Parathyroid adenoma (tissue), 2 donors: Measurements from ENCODE around the gene TEFM.

Source experiments
- H2AFZ ChIP-seq: fragments of 300-600 bp; sonication (generic); one replicate; pipeline ENCODE4 v1.7.0; 2017; ENCODE audit warnings: antibody characterized with exemption, mild to moderate bottlenecking
- H3K27ac ChIP-seq: fragments of 300-600 bp; sonication (generic); one replicate; pipeline ENCODE4 v1.7.0; 2017
- H3K27me3 ChIP-seq: fragments of 300-600 bp; sonication (generic); one replicate; pipeline ENCODE4 v1.7.0; 2017; ENCODE audit warnings: low read length; ENCODE audit not compliant: control insufficient read depth, insufficient read depth
- H3K36me3 ChIP-seq: fragments of 300-600 bp; sonication (generic); one replicate; pipeline ENCODE4 v1.7.0; 2017; ENCODE audit warnings: low read length; ENCODE audit not compliant: control insufficient read depth, insufficient read depth
- H3K4me1 ChIP-seq: fragments of 300-600 bp; sonication (generic); one replicate; pipeline ENCODE4 v1.7.0; 2017; ENCODE audit warnings: control low read depth
- H3K4me2 ChIP-seq: fragments of 300-600 bp; sonication (generic); one replicate; pipeline ENCODE4 v1.7.0; 2017; ENCODE audit warnings: low read length
- H3K4me3 ChIP-seq: fragments of 300-600 bp; sonication (generic); one replicate; pipeline ENCODE4 v1.7.0; 2017; ENCODE audit warnings: low read depth, low read length
- H3K79me2 ChIP-seq: fragments of 300-600 bp; sonication (generic); one replicate; pipeline ENCODE4 v1.7.0; 2017; ENCODE audit warnings: control low read depth
- H3K9ac ChIP-seq: fragments of 300-600 bp; sonication (generic); one replicate; pipeline ENCODE4 v1.7.0; 2017; ENCODE audit warnings: mild to moderate bottlenecking
- H3K9me3 ChIP-seq: fragments of 300-600 bp; sonication (generic); one replicate; pipeline ENCODE4 v1.7.0; 2017; ENCODE audit warnings: low read length; ENCODE audit not compliant: control insufficient read depth
- TF ChIP-seq, protein P1 (sequence below): fragments of 300-600 bp; sonication (generic); IDR thresholded peaks from one replicate; pipeline ENCODE4 v1.7.0; 2017; ENCODE audit warnings: antibody characterized with exemption, mild to moderate bottlenecking
- donor health status: primary hyperparathyroidism.

The TEFM gene

DNA sequence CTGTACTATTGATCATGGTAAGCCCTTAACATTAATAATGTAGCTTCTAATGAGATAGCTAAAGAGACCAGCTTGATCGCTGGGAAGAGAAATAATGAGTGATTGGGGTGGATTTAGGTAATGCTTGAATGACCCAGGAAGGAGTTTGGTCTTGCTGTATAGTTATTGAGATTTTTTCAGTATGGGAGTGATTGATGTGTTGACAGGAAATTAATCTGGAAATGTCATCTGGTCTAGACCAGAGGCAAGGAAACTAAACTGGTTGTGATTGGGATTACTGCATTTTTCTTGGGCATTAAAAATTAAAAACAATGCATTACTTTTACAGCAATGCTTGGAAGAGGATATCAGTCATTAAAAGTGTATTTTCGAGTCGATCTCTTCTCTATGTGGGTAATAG lies 11.8 kb downstream of the TEFM start:
- H3K4me1 ChIP-seq = no peaks in the 10 kb centered on the region
- H3K4me3 ChIP-seq = no peak overlapping the region
- H3K27ac ChIP-seq = no peak overlapping the region
- H3K4me2 ChIP-seq = no peak overlapping the region
- no peak overlapping the region for H3K9ac ChIP-seq
- H2AFZ ChIP-seq = no peak overlapping the region
- TF ChIP-seq, protein P1, sequence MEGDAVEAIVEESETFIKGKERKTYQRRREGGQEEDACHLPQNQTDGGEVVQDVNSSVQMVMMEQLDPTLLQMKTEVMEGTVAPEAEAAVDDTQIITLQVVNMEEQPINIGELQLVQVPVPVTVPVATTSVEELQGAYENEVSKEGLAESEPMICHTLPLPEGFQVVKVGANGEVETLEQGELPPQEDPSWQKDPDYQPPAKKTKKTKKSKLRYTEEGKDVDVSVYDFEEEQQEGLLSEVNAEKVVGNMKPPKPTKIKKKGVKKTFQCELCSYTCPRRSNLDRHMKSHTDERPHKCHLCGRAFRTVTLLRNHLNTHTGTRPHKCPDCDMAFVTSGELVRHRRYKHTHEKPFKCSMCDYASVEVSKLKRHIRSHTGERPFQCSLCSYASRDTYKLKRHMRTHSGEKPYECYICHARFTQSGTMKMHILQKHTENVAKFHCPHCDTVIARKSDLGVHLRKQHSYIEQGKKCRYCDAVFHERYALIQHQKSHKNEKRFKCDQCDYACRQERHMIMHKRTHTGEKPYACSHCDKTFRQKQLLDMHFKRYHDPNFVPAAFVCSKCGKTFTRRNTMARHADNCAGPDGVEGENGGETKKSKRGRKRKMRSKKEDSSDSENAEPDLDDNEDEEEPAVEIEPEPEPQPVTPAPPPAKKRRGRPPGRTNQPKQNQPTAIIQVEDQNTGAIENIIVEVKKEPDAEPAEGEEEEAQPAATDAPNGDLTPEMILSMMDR = no peak
- no peaks in the 10 kb centered on the region for H3K9me3 ChIP-seq
- H3K36me3 ChIP-seq = no peaks in the 10 kb centered on the region
- H3K79me2 ChIP-seq = no peaks in the 10 kb centered on the region
- H3K27me3 ChIP-seq = no peaks in the 10 kb centered on the region

DNA sequence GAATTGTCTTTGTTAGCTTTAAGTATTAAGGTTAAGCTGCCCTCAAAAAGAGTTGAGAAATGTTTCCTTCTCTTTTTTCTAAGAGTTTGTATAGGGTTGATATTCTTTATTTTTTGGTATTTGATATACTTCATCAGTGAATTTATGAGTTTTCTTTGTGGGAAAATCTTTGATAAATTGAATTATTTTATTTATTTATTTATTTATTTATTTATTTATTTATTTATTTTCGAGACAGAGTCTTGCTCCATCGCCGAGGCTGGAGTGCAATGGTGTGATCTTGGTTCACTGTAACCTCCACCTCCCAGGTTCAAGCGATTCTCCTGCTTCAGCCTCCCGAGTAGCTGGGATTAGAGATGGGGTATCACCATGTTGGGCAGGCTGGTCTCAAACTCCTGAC lies 19.9 kb downstream of the TEFM start:
- Histone ChIP-seq H3K4me2 (no peak overlapping the region), H2AFZ (no peak overlapping the region), H3K79me2 (peaks cover 2% of the 10 kb centered on the region), H3K27ac (no peak overlapping the region), H3K27me3 (no peaks in the 10 kb centered on the region), H3K4me3 (no peak overlapping the region), H3K9me3 (no peaks in the 10 kb centered on the region), H3K4me1 (no peaks in the 10 kb centered on the region), H3K9ac (no peak overlapping the region), H3K36me3 (no peaks in the 10 kb centered on the region)
- TF ChIP-seq, protein P1 = no peak

DNA sequence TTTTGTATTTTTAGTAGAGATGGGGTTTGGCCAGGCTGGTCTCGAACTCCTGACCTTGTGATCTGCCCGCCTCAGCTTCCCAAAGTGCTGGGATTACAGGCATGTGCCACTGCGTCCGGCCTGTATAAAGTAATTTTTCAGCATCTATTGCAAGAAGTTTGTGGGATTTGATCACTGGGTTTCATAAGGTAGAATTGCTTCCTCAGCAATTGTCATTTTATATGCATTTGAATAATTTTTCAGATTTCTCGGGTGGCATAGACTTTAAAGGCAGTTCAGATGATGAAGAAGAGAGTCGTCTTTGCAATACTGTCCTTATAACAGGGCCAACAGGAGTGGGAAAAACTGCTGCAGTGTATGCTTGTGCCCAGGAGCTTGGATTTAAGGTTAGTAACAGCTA lies 37.0 kb downstream of the TEFM start:
- H3K36me3 ChIP-seq = no peaks in the 10 kb centered on the region
- H3K4me2 ChIP-seq = no peak overlapping the region
- H3K4me3 ChIP-seq = no peak overlapping the region
- H3K27me3 ChIP-seq = no peaks in the 10 kb centered on the region
- no peak overlapping the region for H3K27ac ChIP-seq
- H3K4me1 ChIP-seq = no peaks in the 10 kb centered on the region
- TF ChIP-seq, protein P1 = no peak
- no peak overlapping the region for H3K9ac ChIP-seq
- H2AFZ ChIP-seq = no peak overlapping the region
- H3K9me3 ChIP-seq = no peaks in the 10 kb centered on the region
- H3K79me2 ChIP-seq = no peaks in the 10 kb centered on the region

DNA sequence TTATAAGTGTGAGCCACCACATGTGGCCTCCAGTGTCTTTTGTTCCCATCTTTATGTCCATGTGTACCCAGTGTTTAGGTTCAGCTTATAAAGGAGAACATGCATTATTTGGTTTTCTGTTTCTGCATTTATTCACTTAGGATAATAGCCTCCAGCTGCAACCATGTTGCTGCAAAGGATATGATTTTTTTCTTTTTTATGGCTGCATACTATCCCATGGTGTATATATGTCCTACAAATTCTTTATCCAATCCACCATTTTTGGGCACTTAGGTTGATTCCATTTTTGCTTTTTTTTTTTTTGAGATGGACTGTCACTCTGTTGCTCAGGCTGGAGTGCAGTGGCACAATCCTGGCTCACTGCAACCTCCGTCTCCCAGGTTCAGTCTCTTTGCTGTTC lies 41.4 kb downstream of the TEFM start:
- no peaks in the 10 kb centered on the region for H3K36me3 ChIP-seq

More for the DNA sequence above, 41.4 kb downstream of the TEFM start:
- Histone ChIP-seq H3K27me3 (no peaks in the 10 kb centered on the region), H3K4me3 (no peak overlapping the region), H3K27ac (no peak overlapping the region), H3K4me2 (no peak overlapping the region), H3K4me1 (no peaks in the 10 kb centered on the region), H3K79me2 (no peaks in the 10 kb centered on the region), H2AFZ (no peak overlapping the region), H3K9ac (no peak overlapping the region), H3K9me3 (no peaks in the 10 kb centered on the region)
- TF ChIP-seq, protein P1 = no peak
